ENCODE data around the gene ERFE. TPM values are rescaled to one million over a fixed set of nuclear protein-coding genes. Genes with fewer than 3 reads are reported as not detected.
A peak's percentile ranks its signal among the peaks of the same experiment; 100 is the strongest.

Gene ERFE
- total and polyA plus RNA-seq, 2 donors: 0.38 to 0.96 TPM

- H3K27ac ChIP-seq (ENCODE audit: low read depth in 1 of 2, low read length in 1 of 2): no peak overlapping the region
- DNase-seq (ENCODE audit: low read depth in 6 of 9, low spot score in 9 of 9): no peak
- 91% methylated on average over 16 of the region's 16 CpGs for WGBS
Observed at GRCh38 chr2:238151628-238152235, 7.0 kb upstream of the ERFE start.

GRCh38 chr2:238152771-238153688 lies 5.7 kb upstream of the ERFE start:
- Histone ChIP-seq H3K27me3 (ENCODE audit: control insufficient read depth in 2 of 2, insufficient read depth in 1 of 2, low read length in 1 of 2) (peaks cover 6 to 21% of the 10 kb centered on the region in 2 donors), H3K27ac (ENCODE audit: low read depth in 1 of 2, low read length in 1 of 2) (no peak overlapping the region), H3K9me3 (ENCODE audit: control insufficient read depth in 2 of 2, insufficient read depth in 1 of 2, low read length in 1 of 2) (peaks cover 0 to 7% of the 10 kb centered on the region in 2 donors), H3K36me3 (ENCODE audit: control insufficient read depth in 2 of 2, insufficient read depth in 2 of 2, low read length in 1 of 2) (no peaks in the 10 kb centered on the region), H3K4me3 (ENCODE audit: low read length in 2 of 2) (no peak overlapping the region), H3K4me1 (ENCODE audit: control insufficient read depth in 2 of 2, insufficient read depth in 2 of 2, low read length in 2 of 2) (peaks cover 0 to 2% of the 10 kb centered on the region in 2 donors)
- no peak for DNase-seq (ENCODE audit: low read depth in 6 of 9, low spot score in 9 of 9)
- 92% methylated on average over 22 of the region's 22 CpGs for WGBS

More at GRCh38 chr2:238151628-238152235, 7.0 kb upstream of the ERFE start:
- no peak overlapping the region for H3K4me3 ChIP-seq (ENCODE audit: low read length in 2 of 2)
- peaks cover 0 to 2% of the 10 kb centered on the region in 2 donors for H3K4me1 ChIP-seq (ENCODE audit: control insufficient read depth in 2 of 2, insufficient read depth in 2 of 2, low read length in 2 of 2)
- peaks cover 0 to 12% of the 10 kb centered on the region in 2 donors for H3K27me3 ChIP-seq (ENCODE audit: control insufficient read depth in 2 of 2, insufficient read depth in 1 of 2, low read length in 1 of 2)
- H3K9me3 ChIP-seq (ENCODE audit: control insufficient read depth in 2 of 2, insufficient read depth in 1 of 2, low read length in 1 of 2): peaks cover 0 to 7% of the 10 kb centered on the region in 2 donors
- no peaks in the 10 kb centered on the region for H3K36me3 ChIP-seq (ENCODE audit: control insufficient read depth in 2 of 2, insufficient read depth in 2 of 2, low read length in 1 of 2)

- Histone ChIP-seq H3K9me3 (ENCODE audit: control insufficient read depth in 2 of 2, insufficient read depth in 1 of 2, low read length in 1 of 2) (peaks cover 0 to 7% of the 10 kb centered on the region in 2 donors), H3K27ac (ENCODE audit: low read depth in 1 of 2, low read length in 1 of 2) (no peak overlapping the region), H3K36me3 (ENCODE audit: control insufficient read depth in 2 of 2, insufficient read depth in 2 of 2, low read length in 1 of 2) (no peaks in the 10 kb centered on the region), H3K4me1 (ENCODE audit: control insufficient read depth in 2 of 2, insufficient read depth in 2 of 2, low read length in 2 of 2) (peaks cover 8 to 10% of the 10 kb centered on the region in 2 donors), H3K4me3 (ENCODE audit: low read length in 2 of 2) (no peak overlapping the region), H3K27me3 (ENCODE audit: control insufficient read depth in 2 of 2, insufficient read depth in 1 of 2, low read length in 1 of 2) (peaks cover 20 to 33% of the 10 kb centered on the region in 2 donors)
- WGBS: 98% methylated on average over 10 of the region's 10 CpGs
- DNase-seq (ENCODE audit: low read depth in 6 of 9, low spot score in 9 of 9): no peak
Observed at GRCh38 chr2:238154570-238154969, 4.2 kb upstream of the ERFE start.

GRCh38 chr2:238155051-238155760 lies 3.6 kb upstream of the ERFE start:
- no peak overlapping the region for H3K27ac ChIP-seq (ENCODE audit: low read depth in 1 of 2, low read length in 1 of 2)
- 95% methylated on average over 19 of the region's 19 CpGs for WGBS

GRCh38 chr2:238155761-238156694 lies 2.7 kb upstream of the ERFE start:
- H3K27me3 ChIP-seq (ENCODE audit: control insufficient read depth in 2 of 2, insufficient read depth in 1 of 2, low read length in 1 of 2): peaks cover 26 to 47% of the 10 kb centered on the region in 2 donors
- no peak overlapping the region for H3K27ac ChIP-seq (ENCODE audit: low read depth in 1 of 2, low read length in 1 of 2)
- 94% methylated on average over 18 of the region's 18 CpGs for WGBS
- peaks cover 8 to 21% of the 10 kb centered on the region in 2 donors for H3K4me1 ChIP-seq (ENCODE audit: control insufficient read depth in 2 of 2, insufficient read depth in 2 of 2, low read length in 2 of 2)
- no peaks in the 10 kb centered on the region for H3K36me3 ChIP-seq (ENCODE audit: control insufficient read depth in 2 of 2, insufficient read depth in 2 of 2, low read length in 1 of 2)
- H3K4me3 ChIP-seq (ENCODE audit: low read length in 2 of 2): no peak overlapping the region
- peaks cover 0 to 7% of the 10 kb centered on the region in 2 donors for H3K9me3 ChIP-seq (ENCODE audit: control insufficient read depth in 2 of 2, insufficient read depth in 1 of 2, low read length in 1 of 2)
- DNase-seq (ENCODE audit: low read depth in 6 of 9, low spot score in 9 of 9): no peak

More at GRCh38 chr2:238155051-238155760, 3.6 kb upstream of the ERFE start:
- H3K4me1 ChIP-seq (ENCODE audit: control insufficient read depth in 2 of 2, insufficient read depth in 2 of 2, low read length in 2 of 2): peaks cover 8 to 17% of the 10 kb centered on the region in 2 donors
- no peak overlapping the region for H3K4me3 ChIP-seq (ENCODE audit: low read length in 2 of 2)
- peaks cover 0 to 7% of the 10 kb centered on the region in 2 donors for H3K9me3 ChIP-seq (ENCODE audit: control insufficient read depth in 2 of 2, insufficient read depth in 1 of 2, low read length in 1 of 2)
- H3K36me3 ChIP-seq (ENCODE audit: control insufficient read depth in 2 of 2, insufficient read depth in 2 of 2, low read length in 1 of 2): no peaks in the 10 kb centered on the region
- DNase-seq (ENCODE audit: low read depth in 6 of 9, low spot score in 9 of 9): no peak
- H3K27me3 ChIP-seq (ENCODE audit: control insufficient read depth in 2 of 2, insufficient read depth in 1 of 2, low read length in 1 of 2): peaks cover 26 to 39% of the 10 kb centered on the region in 2 donors

GRCh38 chr2:238157506-238158017 lies 1.2 kb upstream of the ERFE start:
- Histone ChIP-seq H3K27ac (ENCODE audit: low read depth in 1 of 2, low read length in 1 of 2) (no peak overlapping the region), H3K27me3 (ENCODE audit: control insufficient read depth in 2 of 2, insufficient read depth in 1 of 2, low read length in 1 of 2) (peaks cover 34 to 63% of the 10 kb centered on the region in 2 donors), H3K36me3 (ENCODE audit: control insufficient read depth in 2 of 2, insufficient read depth in 2 of 2, low read length in 1 of 2) (no peaks in the 10 kb centered on the region), H3K9me3 (ENCODE audit: control insufficient read depth in 2 of 2, insufficient read depth in 1 of 2, low read length in 1 of 2) (peaks cover 0 to 7% of the 10 kb centered on the region in 2 donors), H3K4me1 (ENCODE audit: control insufficient read depth in 2 of 2, insufficient read depth in 2 of 2, low read length in 2 of 2) (peaks cover 8 to 21% of the 10 kb centered on the region in 2 donors), H3K4me3 (ENCODE audit: low read length in 2 of 2) (no peak overlapping the region)
- no peak for DNase-seq (ENCODE audit: low read depth in 6 of 9, low spot score in 9 of 9)
- WGBS: 89% methylated on average over 14 of the region's 14 CpGs

- H3K4me1 ChIP-seq (ENCODE audit: control insufficient read depth in 2 of 2, insufficient read depth in 2 of 2, low read length in 2 of 2): peaks cover 8 to 21% of the 10 kb centered on the region in 2 donors
- H3K36me3 ChIP-seq (ENCODE audit: control insufficient read depth in 2 of 2, insufficient read depth in 2 of 2, low read length in 1 of 2): no peaks in the 10 kb centered on the region
- WGBS: 70% methylated on average over 21 of the region's 21 CpGs
- peaks cover 0 to 7% of the 10 kb centered on the region in 2 donors for H3K9me3 ChIP-seq (ENCODE audit: control insufficient read depth in 2 of 2, insufficient read depth in 1 of 2, low read length in 1 of 2)
- H3K27me3 ChIP-seq (ENCODE audit: control insufficient read depth in 2 of 2, insufficient read depth in 1 of 2, low read length in 1 of 2): peaks cover 39 to 68% of the 10 kb centered on the region in 2 donors
- no peak overlapping the region for H3K27ac ChIP-seq (ENCODE audit: low read depth in 1 of 2, low read length in 1 of 2)
- H3K4me3 ChIP-seq (ENCODE audit: low read length in 2 of 2): no peak overlapping the region
- DNase-seq (ENCODE audit: low read depth in 6 of 9, low spot score in 9 of 9): no peak
Observed at GRCh38 chr2:238158018-238158508, 707 bp upstream of the ERFE start.

GRCh38 chr2:238159071-238159539 lies 335 bp downstream of the ERFE start:
- WGBS: 2% methylated on average over 52 of the region's 52 CpGs
- peak overlapping the region in 1 of 2 donors; percentile 38 for H3K4me3 ChIP-seq (ENCODE audit: low read length in 2 of 2)
- peaks cover 50 to 76% of the 10 kb centered on the region in 2 donors for H3K27me3 ChIP-seq (ENCODE audit: control insufficient read depth in 2 of 2, insufficient read depth in 1 of 2, low read length in 1 of 2)
- no peak overlapping the region for H3K27ac ChIP-seq (ENCODE audit: low read depth in 1 of 2, low read length in 1 of 2)
- peaks cover 0 to 3% of the 10 kb centered on the region in 2 donors for H3K9me3 ChIP-seq (ENCODE audit: control insufficient read depth in 2 of 2, insufficient read depth in 1 of 2, low read length in 1 of 2)
- H3K4me1 ChIP-seq (ENCODE audit: control insufficient read depth in 2 of 2, insufficient read depth in 2 of 2, low read length in 2 of 2): peaks cover 8 to 21% of the 10 kb centered on the region in 2 donors
- DNase-seq (ENCODE audit: low read depth in 6 of 9, low spot score in 9 of 9): no peak
- H3K36me3 ChIP-seq (ENCODE audit: control insufficient read depth in 2 of 2, insufficient read depth in 2 of 2, low read length in 1 of 2): no peaks in the 10 kb centered on the region
